Heart left ventricle (tissue), 13 donors: ENCODE data around the gene SPATA31A3.
"Not testable (repeated sequence)": the region's sequence is repeated elsewhere in the genome, so short reads cannot be mapped to it uniquely, and the experiment has no call there.

Experiments
- POLR2A ChIP-seq, 2 donors: fragments of 450-650 bp; IDR thresholded peaks; one replicate each; pipeline ENCODE4 v1.6.1; 2017; ENCODE audit warnings: antibody characterized with exemption in 2 of 2, mild to moderate bottlenecking in 2 of 2, moderate library complexity in 2 of 2
- TF ChIP-seq, protein P1 (sequence below), 12 donors: fragments of 200-600 bp; sonication (generic) in 4 of 12; IDR thresholded peaks; one replicate each; pipeline versions ENCODE4 v1.5.0 to v1.8.0; 2018 to 2022; ENCODE audit warnings: antibody characterized with exemption in 12 of 12, mild to moderate bottlenecking in 5 of 12
- donor health status: ischemic (EF 13 %, LVEDD 7.1; RV severe dilation, severe dysfunction).
- donor health status: DM: no; HTN: yes; CAD: no.
- donor health status: DM: no; HTN: no; CAD: no.
- donor health status: ischemic (EF 25% LVEDD 6.9; RV normal size, moderate dysfunction).
- donor health status: ischemic (EF 25% LVEDD 5.7; RV mildly dilated, moderate dysfunction).
- donor health status: ischemic (EF 35%, LVEDD 5.7; RV mildly dilated, moderate dysfunction).
- donor health status: nonischemic (EF 11% LVEDD 7.7; RV severe dilation, severe dysfunction).
- donor health status: DM: yes; HTN: yes; CAD: no.
- donor health status: PGD.
- donor health status: ischemic (EF 29% LVEDD 5.4; RV normal size, mild dysfunction).
- donor health status: nonischemic (EF 23%, LVEDD 6.1; RV moderate dilation, normal function).

DNA sequence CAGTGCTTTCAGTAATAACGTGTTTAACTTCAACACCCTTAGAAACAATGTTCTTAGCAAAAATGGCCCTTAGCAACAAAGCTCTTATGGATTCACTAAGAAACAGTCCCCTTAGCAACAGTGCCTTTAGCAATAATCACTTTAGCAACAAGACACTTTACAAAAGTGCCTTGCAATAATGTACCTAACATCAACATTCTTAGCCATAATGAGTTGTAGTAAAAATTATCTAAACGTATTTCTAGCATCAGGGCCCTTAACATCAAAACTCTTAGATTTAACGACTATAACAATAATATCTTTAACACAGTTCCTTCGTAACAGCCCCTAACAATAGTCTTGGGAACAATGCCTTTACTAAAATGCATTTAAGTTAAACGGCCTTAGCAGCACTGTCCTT lies 54.0 kb downstream of the SPATA31A3 start:
- TF ChIP-seq, protein P1, sequence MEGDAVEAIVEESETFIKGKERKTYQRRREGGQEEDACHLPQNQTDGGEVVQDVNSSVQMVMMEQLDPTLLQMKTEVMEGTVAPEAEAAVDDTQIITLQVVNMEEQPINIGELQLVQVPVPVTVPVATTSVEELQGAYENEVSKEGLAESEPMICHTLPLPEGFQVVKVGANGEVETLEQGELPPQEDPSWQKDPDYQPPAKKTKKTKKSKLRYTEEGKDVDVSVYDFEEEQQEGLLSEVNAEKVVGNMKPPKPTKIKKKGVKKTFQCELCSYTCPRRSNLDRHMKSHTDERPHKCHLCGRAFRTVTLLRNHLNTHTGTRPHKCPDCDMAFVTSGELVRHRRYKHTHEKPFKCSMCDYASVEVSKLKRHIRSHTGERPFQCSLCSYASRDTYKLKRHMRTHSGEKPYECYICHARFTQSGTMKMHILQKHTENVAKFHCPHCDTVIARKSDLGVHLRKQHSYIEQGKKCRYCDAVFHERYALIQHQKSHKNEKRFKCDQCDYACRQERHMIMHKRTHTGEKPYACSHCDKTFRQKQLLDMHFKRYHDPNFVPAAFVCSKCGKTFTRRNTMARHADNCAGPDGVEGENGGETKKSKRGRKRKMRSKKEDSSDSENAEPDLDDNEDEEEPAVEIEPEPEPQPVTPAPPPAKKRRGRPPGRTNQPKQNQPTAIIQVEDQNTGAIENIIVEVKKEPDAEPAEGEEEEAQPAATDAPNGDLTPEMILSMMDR (IDR thresholded peaks at IDR 0.05) = not testable (repeated sequence)
- not testable (repeated sequence) for TF ChIP-seq POLR2A (IDR thresholded peaks at IDR 0.05)
